Stimulated activated CD8-positive, alpha-beta memory T cell treated with anti-CD3 and anti-CD28 coated beads, Interleukin-7, amount 100 ng/mL, for 48 hours (primary cell): ENCODE measurements around the gene CKS1B.
A peak's percentile ranks its signal among the peaks of the same experiment; 100 is the strongest.

ENCODE experiments used
- DNase-seq, 2 donors: peaks; one replicate each; pipeline ENCODE4 v3.0.0-alpha.2; 2020; ENCODE audit warnings: low read depth in 1 of 2; ENCODE audit errors: extremely low read depth in 1 of 2

CKS1B gene

DNA sequence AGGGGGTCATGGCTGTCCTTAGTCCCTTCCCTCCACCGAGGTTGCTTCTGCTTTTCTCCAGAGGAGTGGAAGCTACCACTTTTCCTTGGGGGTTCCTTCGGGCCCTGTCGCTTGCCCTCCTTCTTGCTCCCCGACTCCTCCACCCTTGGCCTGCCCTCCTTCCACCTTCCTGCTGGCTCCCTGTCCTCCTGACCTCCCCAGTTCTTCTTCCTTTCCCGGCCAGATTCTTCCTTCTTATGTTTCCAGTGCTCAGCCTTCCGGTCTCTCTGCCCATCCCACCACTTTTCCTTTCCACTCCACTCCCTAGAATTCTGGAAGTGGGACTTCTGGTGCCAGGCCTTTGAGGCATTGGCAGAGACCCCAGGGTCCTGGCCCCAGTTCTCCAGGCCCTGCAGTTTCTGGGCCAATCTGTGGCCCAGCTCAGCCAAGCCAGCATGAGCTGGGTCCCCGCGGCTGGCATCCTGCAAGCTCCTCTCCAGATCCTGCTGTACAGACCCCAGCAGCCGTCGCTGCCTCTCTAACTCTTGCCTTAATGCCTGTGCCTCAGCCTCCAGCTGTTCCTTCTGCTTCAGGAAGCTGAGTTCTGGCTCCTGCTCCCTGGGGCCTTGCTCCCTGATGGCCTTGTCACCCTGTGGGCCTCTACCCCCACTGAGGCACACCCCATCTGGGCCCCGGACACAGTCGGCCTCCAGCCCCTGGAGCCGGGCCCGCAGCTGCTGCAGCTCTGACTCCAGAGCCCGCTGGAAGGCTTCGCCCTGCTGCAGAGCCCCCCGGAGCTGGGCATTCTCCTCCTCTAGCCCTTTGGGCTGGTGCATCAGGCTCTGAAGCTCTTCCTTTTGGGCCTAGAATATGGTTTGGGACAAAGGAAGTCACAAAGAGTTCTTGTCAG, 28.3 kb upstream of the CKS1B start:
- no peak for DNase-seq

GRCh38 chr1:154948079-154948478, 26.4 kb upstream of the CKS1B start:
- no peak for DNase-seq

GRCh38 chr1:154951901-154952657, 22.4 kb upstream of the CKS1B start:
- peak in 1 of 2 donors; percentile 51 for DNase-seq

DNA sequence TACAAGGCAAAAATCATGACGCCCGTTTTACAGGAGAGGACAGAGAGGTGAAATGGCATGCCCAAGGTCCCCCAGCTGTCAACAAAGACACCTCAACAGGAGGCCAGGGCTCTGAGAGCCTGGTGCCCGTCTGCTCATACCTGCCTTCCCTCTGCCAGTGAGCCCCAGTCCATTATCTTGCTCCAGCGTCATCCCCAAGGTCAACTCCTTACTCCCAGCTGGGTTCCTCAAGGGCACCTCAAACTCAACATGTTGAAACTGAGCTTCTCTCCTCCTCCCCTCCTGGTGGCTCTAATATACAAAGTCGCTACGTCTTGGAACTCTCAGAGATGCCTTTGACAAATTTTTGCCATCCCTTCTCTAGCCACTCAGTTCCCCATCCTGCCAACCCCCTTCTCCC, 21.8 kb upstream of the CKS1B start:
- no peak for DNase-seq

DNA sequence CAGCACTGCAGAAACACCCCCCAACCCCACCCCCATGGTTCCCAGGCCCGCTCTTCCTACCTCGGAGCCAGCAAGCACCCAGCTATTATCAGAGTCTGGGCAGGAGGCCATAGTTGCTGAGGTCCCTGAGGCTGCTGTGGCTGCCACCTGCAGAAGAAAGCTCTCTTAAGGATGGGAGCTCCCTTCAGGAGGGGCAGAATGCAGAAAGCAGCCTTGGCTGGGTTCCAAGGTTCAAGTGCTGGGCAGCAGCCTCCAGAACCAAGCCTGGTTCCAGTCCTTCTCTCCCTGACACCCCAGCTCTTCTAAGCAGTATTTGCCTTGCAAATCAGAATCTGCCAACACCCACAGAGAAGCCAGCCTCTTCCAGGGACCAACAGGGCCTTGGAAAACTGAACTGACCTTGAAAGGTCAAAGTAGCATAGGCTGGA, 20.9 kb upstream of the CKS1B start:
- no peak for DNase-seq

DNA sequence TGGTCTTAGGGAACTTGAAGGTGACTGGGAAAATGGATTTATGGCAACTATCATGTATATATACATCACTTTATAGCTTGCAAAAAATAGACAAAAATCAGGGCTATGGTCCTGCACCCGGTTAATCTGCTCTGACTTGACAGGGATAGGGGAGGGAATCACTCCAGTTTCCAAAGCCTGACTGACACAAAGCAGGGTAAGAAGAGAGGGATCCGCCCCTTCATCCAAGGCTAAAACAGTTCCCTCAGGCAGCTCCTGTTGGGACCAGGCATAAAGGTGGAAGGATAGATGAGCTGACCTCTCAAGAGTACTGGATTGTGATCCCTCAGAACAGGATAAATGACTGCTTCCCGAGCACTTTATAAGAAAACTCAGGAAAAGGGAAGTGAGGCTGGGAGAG, 19.9 kb upstream of the CKS1B start:
- no peak for DNase-seq

DNA sequence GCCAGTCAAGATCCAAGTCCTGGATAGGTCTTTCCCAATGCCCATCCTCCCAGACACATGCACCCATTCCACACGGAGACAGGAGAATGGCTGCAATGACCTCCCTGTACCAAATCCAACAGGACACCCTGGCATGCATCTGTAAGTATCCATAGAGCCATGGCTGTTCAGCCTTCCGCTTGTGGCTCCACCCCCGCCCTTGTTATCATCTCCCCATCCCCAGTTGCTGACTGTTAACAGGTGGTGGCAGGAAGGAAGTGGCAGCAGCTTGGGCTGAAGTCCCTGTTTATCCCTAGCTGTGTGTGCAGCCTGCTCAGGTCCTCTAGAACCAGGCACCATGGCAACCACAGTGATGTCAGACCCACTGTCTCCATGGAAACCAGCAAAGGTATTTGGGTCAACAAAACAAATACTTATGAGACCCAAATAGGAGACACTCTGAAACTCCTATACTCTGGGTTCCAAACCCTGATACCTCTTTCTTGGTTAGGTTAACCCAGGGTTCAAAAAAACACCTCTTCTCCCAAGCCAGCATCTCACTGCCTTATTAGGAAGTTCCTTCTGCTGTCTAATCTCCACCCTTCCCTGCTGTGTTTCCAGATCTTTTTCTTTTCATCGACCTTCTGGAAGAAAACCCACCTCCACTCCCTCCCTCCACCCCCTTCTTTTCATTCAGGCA, 19.3 kb upstream of the CKS1B start:
- peak; percentile 53 to 79 for DNase-seq

DNA sequence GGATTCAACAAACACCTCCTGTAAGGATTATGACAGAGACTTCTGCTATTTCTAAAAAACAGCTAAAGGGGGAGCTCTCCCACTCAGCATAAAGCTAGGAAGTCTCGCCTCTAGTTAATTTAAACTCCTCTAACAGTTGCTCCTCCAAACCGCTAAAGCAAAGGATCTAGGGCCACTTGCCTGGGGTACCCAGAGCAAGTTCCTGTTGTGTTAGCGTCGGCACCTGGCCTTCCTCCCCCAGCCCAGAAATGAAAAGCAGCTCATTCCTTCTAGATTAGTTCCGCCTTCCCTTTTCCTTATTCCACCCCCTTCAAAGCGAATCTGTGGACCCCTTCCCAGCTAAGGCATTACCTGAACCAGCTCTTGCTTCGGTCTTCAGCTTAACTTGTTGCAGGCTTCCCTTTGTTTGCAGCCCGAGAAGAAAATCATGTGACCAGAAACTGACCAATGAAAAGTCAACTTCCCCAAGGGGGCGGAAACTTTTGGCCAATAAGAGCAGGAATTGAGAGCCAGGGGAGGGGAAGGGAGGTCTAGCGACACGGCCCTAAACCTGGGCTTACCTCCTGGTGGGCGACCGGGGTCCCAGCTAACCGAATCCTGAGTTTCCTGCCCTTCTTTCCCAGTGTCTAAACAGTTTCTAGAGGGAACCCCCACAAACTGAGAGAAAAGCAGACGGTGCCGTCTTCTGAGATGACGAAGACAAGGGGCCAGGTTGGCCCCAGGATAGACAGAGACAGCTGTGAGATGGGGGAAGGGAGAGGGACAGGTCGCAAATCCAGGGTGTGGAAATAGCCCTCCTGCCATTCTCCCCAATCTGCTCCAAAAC, 18.6 kb upstream of the CKS1B start, which contains the start of gene PBXIP1:
PBXIP1 (minus strand) TSS at position 382 of the 826 bp plus-strand sequence. CDS start 2,378 bp downstream, outside the sequence.
- peak; percentile 42 to 61 for DNase-seq

DNA sequence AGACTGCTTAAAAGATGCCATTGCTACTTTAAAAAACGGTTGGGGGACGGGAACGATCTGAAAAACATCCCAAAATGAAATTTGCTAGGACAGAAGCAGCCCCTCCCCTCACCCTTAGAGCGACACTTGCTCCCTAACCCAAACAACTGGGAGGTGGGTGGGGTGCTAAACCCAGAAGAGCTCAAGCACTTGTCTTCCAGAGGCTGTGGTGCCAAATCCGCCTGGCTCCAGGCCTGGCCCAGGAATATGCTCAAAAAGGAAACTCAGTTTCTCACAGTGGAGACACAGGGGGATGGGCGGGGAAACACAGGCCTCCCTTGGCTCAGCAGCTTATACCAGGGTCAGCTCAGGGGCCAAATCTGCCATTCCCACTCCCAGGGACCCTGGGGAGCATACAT, 17.9 kb upstream of the CKS1B start:
- no peak for DNase-seq

DNA sequence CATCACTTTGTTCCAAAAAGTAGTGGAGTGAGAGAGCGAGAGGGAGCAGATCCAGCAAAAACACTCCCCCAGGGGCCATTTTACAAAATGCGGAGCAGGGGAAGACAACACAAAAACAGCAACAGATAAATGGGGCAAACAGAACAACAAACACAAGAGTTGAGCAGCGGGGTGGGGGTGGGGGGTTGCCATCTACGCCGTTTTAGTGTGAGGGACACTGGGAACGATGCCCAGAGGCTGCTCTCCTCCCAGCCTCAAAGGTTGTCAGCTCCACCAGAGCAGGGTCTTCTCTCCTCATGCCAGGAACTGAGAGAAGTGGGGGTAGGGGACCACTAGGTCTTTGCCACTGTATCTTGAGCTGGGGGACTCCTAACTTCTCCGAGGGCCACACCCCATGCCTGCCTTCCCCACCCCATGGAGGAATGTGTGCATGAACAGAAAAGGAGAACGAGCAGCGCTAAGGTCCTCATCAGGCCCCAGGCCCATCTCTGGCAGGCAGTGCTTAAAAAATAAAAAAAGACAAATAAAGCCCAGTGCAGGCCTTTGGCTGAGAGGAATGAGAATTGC, 17.3 kb upstream of the CKS1B start:
- DNase-seq, result no peak

DNA sequence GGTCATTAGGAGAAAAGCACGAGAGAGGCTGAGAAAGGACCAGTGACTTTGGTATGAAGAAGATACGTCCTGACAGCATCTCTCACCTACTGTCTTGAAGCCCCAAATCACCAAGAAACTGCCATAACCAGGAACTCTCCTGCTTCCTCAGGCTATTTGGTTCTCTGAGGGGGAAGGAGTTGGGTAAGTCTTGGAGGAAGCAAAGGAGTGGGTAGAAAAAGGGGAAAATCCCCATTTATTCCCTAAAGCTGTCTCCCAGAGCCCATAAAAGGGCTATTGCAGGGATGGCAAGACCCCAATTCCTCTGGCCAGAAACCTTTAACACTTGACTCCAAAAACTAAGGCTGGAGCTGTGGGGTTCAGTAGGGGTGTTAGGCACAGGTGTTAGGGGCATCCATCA, 16.4 kb upstream of the CKS1B start:
- DNase-seq, result no peak

DNA sequence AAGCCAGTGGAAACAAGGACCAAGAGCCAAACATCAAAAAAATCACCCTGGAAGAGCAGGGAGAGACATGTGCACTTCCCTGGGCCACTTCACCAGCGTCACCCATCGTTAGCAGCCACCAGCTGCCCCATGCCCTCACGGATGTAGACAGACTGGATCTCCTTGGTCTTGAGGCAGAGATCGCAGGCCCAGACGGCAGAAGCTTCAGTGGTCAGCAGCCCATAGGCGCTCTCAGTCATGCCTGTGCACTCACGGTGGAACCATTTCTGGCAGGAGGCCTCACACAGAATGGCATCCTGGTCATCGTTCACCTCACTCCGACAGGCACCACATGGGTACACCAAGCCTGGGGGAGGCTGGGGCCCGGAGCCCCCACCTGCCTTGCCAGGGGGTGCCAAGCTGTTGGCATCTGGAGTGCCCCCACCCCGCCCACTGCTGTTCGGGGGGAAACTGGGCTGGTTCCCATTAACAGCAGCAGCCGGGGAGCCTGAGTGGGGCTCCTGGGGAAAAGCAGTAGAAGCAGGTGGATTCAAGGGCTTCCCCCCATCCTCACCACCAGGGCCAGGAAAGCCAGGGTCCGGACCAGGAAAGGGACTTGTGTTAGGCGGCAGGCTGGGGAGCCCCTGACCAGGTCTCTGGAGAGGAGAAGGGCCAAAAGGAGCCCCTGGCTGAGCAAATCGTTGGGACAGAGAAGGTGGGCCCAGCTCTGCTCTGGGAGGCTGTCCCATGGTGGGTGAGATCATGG, 15.6 kb upstream of the CKS1B start:
- no peak for DNase-seq

DNA sequence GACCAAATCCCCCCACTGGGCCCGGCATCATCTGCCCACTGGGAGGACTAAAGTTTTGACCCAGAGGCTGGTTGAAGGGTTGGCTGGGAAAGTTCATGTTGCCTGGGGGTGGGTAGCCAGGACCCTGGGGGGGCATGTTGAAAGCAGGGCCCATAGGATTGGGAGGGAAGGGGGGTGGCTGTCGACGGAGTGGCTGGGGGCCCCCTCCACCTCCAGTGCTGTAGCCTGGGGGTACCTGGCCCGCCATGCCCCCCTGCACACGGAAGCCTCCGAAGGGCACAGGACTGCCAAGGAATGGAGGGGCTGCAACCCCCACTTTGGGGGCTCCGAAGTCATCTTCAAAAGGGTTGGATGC, 15.1 kb upstream of the CKS1B start:
- DNase-seq, result no peak

- no peak for DNase-seq
These were observed 13.9 kb upstream of the CKS1B start for GRCh38 chr1:154960446-154961136.

DNA sequence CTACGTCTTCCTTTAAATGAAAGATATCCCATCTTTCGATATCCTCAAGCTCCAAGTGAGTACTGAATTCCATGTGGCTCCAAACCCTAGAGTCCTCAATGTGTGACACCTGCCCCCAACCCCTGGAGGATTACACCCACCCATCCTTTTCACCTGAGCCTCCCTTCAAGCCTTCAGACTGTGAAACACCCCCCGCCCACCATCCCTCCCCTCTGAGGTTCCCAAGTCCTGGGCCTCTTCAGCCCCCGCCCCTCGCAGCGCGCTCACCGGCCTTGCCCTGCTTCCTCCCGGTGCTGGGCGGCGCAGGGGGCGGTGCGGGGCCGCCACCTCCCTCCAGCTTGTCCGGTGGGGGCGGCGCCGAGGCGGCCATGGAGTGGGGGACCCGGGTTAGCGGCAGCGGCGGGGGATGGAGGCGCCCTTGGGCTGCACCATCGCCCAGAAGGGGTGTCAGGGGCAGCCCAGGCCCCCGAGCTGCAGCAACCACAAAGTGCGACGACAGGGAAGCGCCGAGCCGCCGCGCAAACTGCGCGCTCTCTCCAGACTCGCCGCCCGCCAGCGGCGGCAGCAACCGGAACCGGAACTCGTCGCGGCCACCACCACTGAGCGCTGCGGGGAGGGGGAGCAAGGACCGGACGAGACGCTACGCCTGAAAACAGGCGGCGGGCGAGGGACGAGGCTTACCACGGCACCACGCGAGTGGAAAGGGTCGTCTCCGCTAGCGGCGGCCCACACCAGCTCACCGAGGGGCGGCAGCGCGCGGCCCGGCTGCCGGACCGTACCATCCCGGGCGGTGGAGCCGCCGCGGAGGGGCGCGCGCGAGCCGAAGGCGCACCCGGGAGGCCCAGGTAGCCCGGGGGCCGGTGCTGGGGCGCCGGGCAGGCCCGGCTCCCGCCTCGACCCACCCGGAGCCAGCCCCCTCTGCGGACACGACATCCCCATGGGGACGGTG, 13.0 kb upstream of the CKS1B start, which contains the start of gene PYGO2:
PYGO2 (minus strand) TSS at position 576 of the 949 bp plus-strand sequence; CDS start at position 370, 206 bp downstream.
- peak; percentile 68 to 82 for DNase-seq

DNA sequence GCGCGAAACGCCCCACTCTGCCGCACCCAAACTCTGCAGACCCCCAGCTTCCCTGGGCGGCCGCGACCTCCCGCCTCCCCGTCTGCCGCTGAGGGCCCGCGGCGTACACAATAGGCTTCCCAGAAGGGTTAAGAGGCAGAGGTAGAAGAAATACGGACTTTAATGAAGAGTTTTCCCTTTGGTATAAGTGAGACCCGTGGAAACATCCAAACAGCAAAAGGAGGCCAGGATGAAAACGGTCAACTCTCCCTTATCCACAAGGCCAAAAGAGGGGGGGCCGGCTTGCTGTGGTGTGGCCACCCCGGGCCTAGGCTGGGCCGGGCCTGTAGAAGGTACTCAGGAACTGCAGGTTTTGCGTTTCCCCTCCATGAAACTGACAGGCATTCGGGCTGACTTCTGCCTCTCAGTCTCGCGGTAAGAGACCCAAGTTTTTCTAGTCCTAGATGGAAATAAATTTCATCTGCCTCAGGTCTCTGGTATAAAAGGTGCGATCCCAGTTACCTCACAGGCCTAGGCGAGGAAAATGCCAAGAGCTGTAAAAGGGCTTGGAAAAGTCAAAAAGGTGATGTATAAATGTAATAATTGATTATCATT, 12.2 kb upstream of the CKS1B start:
- DNase-seq, result no peak

DNA sequence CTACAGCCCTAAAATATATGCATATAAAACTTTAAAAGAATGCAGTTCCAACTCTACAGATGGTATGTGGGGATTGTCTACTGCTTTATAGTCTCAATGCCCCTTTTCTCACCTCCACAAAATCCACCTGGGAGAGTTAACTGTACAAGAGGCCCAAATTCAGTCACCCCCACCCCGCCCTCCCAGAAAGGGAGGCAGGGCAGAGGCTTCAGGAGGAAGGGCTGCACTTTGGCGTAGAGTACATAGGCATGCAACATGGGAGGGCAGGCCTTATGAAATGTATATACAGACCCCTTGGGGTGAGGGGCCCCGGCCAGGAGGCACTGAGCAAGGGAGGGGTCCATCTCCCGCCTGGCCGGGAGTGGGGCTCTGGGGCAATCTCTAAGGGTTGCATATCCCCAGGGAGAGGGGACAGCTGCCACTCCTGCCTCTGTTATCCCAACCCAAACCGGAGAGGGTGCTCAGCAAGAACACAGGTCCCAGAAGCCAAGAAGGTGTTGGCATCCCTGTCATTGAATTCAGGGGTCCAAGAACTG, 11.6 kb upstream of the CKS1B start:
- no peak for DNase-seq
